RPMI8226 (cell line): ENCODE measurements around the gene DCLK1.

ENCODE experiments used
- DNase-seq: peaks from one replicate; pipeline ENCODE4 v3.0.0-alpha.2; 2015

DCLK1 gene

DNA sequence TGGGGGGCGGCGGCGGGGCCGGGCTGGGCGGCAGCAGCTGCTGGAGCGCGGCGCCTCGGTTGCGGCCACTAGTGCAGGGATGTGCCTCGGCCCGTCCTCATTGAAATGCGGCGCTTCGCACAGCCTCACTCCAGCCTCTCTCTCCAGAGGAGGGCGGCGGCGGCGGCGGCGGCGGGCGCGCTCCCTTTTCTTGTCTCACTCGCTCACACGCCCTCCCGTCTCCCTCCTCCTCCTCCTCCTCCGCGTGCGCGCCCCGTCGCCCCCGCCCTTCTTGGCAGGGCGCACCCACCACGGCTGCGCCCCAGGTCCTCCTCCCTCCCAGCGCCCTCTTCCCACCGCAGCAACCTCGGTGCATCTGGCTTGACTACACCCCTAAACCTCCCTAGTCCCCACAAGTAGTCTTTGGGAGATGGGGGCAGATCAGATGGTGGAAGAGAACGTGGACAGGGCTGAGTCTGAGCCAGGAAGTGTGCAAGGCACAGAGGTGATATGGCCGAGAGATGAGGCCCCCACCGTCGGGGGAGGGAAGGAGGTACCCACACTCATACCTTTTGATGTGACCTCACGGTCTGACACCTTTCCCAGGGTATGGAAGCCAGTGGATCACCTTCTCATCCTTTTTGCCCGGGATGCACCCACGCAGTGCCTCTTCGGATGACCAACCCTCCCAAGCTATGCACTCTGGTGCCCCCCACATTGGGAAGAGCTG is at the start of gene DCLK1:
TSS of gene DCLK1 (minus strand) at position 161 of the 709 bp plus-strand sequence.
- no peak for DNase-seq

DNA sequence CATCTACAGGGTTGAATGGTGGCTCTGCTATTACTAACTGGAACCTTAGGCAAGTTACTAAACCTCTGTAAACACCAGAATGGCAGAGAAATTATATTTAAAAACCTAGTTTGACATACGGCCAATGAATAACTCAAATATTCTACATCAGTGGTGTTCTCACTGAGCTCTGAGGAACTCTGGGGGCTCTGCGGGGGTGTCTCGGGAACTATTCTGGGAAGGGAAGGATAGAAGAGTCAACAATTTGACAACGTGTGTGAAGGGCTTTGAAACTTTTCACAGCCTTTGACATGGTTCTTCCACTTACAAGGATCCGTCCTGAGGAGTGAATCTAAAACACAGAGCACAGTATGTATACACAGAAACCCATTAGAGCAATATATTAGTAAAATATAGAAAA is 44.4 kb upstream of the DCLK1 start:
- no peak for DNase-seq

DNA sequence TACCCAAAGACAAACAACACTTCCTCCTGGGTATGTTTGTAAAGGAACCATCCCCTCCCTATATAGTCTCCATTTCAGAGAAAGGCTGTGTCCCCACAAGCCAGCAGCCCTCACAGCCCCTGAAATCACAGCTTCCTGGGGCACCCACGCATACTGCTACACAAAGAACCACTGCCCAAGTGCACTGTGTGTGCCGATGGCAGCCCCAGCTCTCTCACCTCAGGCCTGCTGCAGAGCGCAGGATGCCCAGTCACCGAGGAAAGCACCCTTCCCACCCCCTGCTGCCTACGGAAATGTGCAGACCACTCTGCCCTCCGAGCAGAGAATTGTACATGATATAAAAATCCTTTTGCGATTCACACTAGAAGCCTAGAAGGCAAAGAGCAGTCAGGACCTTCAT is 43.7 kb upstream of the DCLK1 start:
- no peak for DNase-seq

DNA sequence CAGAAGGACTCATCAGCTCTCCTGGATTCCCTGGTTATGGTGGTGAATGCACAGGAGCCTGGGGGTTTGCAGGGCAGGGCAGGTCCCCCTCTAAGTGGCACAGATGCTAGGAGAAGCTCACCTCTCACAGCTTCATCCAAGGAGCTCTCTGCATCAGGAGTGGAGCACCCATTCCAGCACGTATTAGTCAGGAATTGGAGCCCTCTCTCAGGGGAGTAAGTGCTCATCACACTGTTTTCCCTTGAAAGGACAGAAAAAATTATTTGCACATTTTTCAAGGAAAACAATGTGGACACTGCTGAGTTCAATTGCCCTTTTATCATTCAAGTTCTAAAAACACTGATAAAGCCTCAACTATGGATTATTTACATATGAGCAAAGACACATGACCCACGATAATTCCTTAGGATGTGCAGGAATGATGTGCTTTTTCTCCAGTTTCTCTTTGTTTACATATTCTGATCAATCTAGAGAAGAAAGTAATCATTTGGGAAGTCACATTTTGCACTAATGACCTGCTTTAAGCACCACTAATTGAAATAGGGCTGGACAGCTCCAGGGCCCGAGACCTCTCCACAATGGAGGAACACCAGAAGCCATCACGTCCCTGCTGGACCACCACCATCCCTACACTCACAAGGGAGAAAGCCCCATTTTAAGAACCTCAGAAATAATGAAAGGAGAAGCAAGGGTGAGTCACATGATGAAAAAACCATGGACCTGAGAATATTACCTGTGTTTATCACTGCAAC is 42.6 kb upstream of the DCLK1 start:
- DNase-seq: no peak

DNA sequence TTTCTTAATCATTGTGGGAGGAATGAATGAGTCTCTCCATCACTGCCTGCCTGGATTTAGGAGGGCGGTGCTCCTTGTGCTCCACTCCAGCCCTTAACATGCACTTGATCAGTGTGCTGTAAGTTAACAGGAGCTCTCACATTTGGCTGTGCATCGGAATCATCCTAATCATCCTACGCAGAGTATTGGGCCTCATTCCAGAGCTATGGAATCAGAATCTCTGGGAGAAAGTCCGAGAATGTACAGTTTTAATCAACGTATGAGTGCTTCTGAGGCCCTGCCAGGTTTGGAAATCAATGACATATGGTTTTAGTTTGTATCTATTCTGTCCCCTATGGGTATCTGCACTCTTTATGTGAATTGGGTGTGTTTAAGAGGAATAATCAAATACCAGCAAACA is 34.9 kb upstream of the DCLK1 start:
- DNase-seq: no peak

DNA sequence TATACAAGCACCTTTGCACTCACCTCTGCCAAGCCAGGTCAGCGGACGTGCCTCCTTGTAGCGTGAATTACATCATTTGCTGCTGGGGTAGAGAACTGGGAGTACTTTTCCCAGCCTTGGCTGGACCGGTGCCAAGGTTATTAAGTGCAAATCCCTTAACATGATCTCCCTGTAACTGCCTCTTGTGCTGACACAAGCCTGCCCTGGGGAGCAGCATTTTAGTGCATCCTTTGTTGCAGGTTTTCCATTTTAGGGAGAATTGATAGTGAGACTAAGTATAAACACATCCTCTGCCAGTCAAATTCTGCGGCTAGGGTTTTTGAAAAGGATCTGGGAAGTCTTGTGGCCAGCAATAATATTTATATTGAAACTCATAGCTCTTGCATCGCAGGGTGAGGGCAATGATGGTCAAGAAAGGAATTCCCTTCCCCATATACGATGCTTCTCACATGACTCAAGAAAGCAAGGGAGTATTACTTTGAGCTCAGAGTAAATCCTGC is 32.7 kb upstream of the DCLK1 start:
- no peak for DNase-seq

DNA sequence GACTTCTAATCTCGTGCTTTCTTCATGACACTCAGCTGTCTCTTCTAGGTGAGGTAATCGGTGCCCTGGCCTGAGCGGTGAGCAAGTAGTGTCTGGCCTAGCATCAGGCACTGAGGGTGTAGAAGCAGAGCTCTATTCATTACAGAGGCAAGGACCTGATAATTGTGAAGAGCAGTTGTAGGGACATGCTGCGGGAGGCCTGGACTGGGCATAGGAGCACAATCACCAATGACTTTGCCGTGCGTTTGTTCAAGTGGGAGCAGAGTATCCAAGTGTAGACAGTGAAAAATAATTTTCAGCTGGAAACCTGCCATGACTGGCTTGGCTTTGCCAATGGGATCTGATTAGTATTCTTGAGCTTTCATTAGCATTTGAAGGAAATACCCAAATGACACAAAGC is 32.1 kb upstream of the DCLK1 start:
- DNase-seq: no peak

DNA sequence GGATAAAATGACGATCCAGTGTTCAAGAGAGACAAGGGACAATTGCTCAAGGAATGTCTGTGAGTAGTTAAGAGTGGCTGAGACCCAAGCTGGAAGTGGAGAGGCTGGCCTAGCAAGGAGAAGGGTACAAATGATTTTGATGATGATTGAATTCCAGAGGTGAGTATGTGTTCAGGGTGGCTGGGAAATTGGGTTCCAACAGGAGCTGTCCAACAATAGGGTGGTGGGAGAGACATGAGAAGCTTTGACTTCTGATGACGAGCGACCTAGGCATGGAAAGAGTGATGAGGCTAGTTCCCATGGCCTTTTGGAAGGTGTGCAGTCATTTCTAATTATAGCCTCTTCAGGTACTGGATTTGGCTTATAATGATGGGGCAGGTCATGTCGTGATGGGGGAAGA is 29.1 kb upstream of the DCLK1 start:
- DNase-seq: no peak

DNA sequence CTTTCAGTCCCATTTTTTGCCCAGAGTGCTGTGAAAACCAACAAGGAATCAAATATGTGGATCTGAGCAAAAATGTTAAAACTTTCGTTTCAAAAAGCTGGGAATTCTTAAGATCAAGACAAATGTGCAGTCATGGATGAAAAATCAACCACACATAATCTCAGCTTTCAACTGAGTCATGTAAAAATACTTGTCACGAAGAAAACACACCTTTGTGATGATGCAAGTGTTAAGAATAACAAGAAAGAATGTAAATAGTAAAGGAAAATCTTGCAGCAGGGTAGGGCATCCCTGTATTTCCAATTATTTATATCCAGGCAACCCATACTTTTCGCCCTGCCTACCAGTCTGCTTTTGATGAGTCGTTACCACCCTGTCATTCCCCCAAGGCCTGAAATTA is 27.4 kb upstream of the DCLK1 start:
- DNase-seq: no peak

DNA sequence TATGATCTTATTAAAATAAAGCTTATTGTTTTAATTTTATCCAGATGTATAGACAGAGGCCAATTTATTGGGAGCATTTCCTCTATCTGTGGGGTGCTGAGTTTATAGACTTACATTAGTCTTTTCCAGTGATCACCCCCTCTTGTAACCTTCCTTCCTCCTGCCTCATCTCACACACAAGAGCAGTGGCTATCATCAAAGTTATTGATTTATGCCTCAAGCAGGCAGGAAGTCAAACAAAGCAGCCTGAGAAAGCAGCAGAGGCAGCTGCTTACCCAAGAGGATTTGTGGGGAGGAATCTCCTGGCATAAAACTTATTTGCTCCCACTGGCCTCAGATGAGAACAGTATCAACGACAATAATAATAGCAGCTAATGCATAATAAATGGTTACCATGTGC is 26.3 kb upstream of the DCLK1 start:
- DNase-seq: no peak

DNA sequence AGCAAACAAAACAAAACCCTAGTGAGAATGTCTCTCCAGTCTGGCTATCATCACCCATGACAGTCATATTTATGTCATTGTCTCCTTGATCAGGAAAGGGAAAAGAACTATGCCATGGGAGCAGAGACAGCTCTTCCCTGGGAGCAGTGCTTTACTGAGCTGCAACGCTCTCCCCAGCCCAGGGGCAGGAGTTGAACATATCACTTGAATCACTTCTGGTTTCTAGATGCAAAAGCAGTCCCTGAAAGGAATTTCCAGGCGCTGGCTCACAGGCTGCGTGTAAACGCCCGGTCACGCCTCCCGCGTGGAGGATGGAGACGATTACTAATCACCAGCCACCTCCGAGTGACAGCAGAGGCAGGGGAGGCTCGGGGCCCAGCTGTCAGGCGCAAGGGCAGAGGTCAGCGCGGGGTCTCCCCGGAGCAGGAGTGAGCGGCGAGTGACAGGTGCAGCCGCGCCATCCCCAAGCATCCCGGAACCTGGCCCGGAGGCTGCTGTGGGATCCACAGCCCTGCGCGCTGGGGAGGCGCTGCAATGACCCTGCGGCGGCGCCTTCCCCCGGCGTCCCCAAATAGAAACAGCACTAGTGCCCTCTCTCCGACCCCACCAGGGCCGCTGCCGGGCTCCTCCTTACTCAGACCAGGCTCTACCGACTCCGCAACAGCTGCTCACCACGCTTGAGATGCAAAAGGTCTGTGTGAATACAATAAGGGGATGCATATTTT is 23.5 kb upstream of the DCLK1 start:
- no peak for DNase-seq

DNA sequence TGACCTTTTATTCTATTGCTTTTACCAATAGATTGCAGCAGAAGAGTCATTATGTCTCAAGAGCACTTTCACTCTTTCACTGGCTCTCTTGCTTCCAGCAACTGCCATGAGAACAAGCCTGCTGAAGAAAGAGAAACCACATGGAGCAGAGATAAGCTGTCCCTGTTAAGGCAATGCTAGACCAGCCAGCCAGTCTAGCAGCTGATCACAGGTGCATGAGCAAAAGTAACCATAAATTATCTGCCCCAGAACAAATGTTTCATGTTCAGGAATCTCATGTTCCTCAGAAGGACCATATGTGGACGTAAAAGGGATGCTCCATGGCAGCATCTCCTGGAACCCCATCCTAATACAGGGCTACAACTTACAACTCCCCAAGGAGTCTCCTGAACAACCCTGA is 20.4 kb upstream of the DCLK1 start:
- DNase-seq: no peak

DNA sequence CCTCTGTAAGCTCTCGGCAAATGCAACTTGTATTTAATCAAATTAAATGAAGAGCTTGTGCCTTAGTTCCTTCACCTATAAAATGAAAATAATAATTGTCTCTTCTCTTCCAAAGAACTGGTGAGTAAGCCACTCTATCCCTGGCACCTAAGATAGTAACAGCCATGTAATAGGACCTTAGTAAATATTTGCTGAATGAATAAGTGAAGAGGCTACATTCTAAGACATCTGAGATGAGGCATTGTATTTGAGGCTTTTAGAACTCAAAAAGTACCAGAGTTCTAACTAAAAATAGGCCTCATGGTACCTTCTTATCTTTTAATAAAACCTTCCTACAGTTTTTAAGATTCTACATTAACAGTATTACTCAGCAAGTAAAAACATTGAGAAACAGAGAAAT is 17.3 kb upstream of the DCLK1 start:
- no peak for DNase-seq

DNA sequence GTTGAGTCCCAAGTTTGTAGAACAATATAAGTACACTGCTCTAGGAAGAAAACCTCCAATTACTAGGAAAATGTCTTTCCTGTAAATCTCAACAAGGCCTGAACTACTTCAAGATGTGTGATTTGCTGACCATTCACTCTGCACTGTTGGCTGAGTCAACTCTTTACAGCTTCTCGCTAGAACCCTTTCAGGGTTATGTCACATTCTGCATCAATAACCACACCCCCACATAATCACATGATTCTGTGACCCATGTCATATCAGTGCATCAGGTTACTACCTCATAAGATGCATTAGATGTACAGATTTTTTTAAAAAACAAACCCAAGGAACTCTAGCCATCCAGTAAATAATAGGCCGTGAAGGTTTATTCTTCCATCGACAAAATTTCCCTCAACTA is 16.1 kb upstream of the DCLK1 start:
- DNase-seq: no peak

DNA sequence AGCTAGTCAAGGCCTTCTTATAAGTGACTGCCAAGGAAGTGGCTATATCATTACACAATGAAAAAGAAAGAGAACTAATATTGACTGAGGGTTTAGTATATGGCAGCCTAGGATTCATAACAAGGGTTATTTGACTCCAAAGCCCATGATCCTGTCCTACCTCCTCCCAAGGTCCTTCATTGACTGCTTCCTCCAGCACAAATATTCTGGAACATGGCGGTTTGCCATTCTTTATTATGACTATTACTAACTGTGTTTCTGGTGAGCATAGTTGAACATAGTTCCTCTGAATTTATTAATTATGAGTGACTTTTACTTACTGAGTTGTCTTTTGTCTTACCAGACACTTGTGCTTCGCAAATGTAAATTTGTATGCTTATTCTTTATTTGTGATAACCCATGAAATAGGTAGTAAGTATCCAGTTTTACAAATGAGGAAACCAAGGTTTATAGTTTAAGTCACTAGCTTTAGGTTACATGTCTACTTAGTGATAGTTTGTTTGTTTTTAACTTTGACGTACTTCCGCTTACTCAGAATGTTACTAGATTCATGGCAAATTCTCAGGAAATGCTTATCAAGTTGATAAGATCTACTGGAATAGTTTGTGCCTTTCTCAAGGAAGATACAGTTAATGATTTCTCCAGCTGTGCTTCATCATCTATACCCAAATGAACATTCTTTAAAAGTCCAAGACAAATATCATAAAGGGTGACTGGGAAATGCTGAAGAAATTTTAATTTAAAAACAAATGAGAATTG is 15.5 kb upstream of the DCLK1 start:
- no peak for DNase-seq

DNA sequence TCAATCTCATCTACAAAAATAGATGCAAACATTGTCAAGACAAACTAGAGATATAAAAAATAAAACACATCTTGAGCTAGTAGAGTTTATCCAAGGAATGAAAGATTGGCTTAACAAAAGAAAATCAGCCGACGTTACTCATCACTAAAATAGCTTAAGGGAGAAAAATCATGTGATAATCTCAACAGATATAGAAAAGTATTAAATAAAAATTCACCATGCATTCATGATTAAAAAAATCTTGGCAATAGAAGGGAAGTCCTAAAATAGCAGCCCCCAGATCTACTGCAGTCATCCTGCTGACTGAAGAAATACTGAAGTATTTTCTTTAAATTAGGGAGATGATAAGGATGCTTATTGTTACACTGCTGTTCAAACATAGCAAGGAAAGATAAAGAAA is 12.6 kb upstream of the DCLK1 start:
- no peak for DNase-seq

DNA sequence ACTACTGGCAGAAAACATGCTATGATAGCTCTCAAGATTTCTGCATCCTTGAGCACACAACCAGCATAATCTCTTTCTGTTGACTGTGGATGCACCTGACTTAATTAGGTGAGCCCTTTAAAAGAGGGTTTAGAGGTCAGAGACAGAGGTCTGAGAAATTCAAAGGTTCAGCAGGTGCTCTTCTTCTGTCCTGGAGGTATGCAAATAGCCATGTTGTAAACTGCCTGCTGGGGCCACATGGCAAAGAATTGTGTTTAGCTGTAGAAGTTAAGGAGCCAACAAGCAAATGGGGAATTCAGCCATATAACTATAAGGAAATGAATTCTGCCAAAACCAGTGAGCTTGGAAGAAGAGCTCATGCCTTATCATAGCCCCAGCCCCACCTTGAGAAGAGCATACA is 11.6 kb upstream of the DCLK1 start:
- no peak for DNase-seq

DNA sequence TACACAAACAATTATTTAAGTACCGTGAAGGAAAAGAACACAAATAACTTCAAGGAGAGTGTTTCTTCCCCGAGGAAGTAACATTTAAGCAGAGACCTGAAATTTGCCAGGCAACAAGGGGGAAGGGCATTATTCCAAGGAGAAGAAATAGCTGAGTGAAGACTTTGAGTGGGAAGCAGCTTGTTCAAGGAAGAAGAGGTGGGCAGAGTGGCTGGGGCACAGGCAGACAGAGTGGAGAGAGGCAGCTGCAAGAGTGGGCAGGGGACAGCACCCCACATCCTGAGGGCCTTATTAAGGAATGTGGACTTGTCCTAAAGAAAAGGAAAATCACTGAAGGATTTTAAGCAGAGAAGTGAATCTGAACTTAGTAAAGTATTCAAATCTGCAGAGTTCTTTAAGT is 4.7 kb upstream of the DCLK1 start:
- no peak for DNase-seq

DNA sequence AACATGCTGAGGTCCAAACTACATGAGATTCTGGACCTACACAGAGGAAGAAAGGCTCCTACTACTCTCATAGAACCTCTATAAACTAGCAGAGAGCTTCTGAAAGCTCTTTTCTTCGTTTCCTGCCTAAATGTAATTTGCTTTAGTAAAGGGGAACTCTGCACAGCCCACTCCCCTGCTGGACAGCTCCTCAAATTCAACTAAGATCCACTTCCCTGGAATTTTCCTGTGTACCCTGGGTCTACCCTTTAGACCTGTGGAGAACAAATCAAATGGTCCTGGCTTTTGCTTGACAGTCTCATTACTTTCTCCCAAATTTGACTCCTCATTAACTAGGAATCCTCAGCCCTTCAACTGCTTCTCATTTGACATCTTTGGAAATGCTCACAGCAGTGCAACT is 3.5 kb upstream of the DCLK1 start:
- no peak for DNase-seq

DNA sequence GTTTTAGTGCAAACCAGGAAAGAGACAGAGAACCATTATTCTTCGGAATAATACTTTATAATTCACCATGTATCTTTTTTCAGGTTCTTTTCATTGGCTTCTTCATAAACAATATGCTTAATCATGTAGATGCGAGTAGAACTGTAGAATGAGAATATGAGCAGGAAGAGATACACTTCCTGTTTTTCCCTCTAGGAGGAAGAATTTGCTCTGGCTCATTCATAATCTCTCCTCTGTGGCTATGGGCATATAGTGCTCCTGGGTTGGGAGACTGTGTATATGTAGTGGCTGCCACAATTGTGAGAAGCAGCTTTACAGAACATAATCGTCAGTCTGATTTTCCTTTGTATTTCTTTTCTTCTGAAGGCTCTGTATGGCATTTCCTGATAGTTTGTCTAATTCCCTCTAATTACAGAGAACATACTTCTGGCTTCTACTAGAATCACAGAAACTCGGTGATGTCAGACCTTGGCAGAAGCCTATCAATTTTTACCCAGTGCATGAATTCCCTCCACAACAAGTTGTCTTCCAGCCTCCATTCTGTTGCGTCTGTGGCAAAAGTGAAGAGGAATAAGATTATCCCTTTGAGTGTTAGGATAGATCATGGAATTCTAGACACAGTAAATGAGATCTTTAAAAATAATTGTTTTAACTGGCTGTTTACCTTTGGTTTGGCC is 2.9 kb upstream of the DCLK1 start:
- no peak for DNase-seq

DNA sequence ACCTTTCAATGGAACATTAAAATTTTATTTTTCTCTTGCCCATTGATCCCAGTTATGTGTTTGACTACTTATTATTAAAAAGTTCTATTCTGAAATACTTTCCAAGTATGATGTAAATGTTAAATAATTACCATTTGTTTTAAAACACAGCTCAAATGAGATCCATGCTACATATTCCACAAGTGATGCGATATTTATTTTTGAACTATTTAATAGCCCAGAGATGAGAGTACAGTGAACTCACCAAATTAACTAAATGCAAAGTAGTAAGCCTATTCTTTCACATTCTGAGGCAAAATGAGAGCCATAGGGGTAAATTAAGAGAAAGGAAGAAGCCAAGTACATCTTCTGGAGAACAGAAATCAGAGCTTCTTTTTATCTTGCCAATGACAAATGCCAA is 1.2 kb upstream of the DCLK1 start:
- no peak for DNase-seq

DNA sequence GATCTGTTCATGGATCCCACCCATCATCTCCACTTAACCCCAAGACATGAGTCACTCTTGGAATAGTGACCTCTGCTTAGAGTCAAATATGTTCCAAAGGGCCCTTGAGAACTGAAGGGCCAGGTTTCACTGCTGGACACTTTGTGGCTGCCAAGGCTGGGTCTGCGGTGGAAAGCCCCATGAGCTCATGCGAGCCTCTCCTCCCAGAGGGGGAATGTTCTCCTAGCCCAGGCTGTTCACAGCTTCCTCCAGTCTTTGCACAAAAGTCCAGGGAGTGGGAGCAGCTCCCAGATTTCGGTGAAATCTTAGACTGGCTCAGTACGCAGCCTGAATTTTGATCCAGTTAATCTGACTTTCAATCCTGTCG is 732 bp upstream of the DCLK1 start:
- no peak for DNase-seq
